ENCODE data around the gene AGAP2. TPM values are rescaled to one million over a fixed set of nuclear protein-coding genes. Genes with fewer than 3 reads are reported as not detected.

AGAP2 gene
- polyA plus RNA-seq, 1 experiment: 0.05 TPM

DNA sequence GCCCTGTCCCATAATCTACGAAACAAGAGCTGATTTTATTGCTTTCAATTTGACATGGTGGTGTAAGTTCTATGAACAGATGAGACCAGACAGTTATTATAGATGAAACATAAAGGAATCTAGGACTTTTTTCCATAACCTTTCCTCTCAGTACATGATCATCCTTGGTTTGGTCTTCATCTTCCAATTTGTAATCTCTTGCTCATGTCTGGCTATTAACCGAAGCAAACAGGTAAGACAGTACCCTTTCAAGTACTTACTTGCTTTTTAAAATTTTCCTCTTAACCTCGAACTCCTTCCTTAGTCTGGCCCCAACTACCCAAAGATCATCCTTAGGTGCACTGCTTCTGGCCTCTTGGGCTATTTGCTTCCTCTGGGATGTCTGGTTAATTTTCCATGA is 7.5 kb upstream of the AGAP2 start:
- DNase-seq (ENCODE audit: low read depth): no peak
- POLR2A ChIA-PET: no interaction called here
- CTCF ChIA-PET: interaction anchor here (2.2 kb wide), 1 partner anchor 20 kb away, joined by 14 read pairs; no protein-coding TSS in a partner anchor
- H3K27me3 ChIP-seq (ENCODE audit: control insufficient read depth, insufficient read depth, low read length): peaks cover 8% of the 10 kb centered on the region
- no peak overlapping the region for H3K4me3 ChIP-seq (ENCODE audit: low read depth, low read length)
- no peak for TF ChIP-seq CTCF (IDR thresholded peaks at IDR 0.05; ENCODE audit: insufficient read depth, low read depth, low read length)
- peaks cover 15% of the 10 kb centered on the region for H3K36me3 ChIP-seq (ENCODE audit: control insufficient read depth, insufficient read depth, low read length)

DNA sequence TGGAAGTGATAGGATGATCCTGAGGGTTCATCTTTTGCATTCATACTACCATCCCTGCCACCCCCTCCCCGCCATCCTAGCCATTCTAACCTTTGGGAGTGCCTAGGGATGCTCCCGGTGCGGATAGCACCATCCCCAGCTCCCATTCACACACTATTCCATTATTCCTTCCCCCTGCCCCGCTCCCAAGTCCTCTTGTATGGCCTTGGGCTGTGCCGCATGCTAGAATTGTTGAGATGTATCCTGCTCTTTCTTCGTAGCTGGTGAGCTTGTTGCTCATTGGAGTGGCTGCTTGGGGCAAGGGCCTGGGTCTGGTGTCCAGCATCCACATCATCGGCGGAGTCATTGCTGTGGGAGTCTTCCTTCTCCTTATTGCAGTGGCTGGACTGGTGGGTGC is 6.9 kb upstream of the AGAP2 start:
- no peak for DNase-seq (ENCODE audit: low read depth)
- peak overlapping the region; percentile 75 for H3K4me3 ChIP-seq (ENCODE audit: low read depth, low read length)
- ChIA-PET POLR2A (interaction anchor here (1.2 kb wide), 1 partner anchor 196 kb away, joined by 3 read pairs; the partner anchor contains the start of gene ATP23), CTCF (interaction anchor here (0.8 to 2.2 kb wide), 5 partner anchors 9 to 19 kb away, joined by 3 to 14 read pairs (median 4); no protein-coding TSS in a partner anchor)
- TF ChIP-seq CTCF (IDR thresholded peaks at IDR 0.05; ENCODE audit: insufficient read depth, low read depth, low read length): no peak
- H3K27me3 ChIP-seq (ENCODE audit: control insufficient read depth, insufficient read depth, low read length): peaks cover 14% of the 10 kb centered on the region
- H3K36me3 ChIP-seq (ENCODE audit: control insufficient read depth, insufficient read depth, low read length): peaks cover 15% of the 10 kb centered on the region

GRCh38 chr12:57744777-57745484 is 6.4 kb upstream of the AGAP2 start, which contains the start of gene TSPAN31:
TSS of gene TSPAN31 (plus strand) at chr12:57745039. CDS start at chr12:57745155, 116 bp downstream.
- POLR2A ChIA-PET: interaction anchor here (0.6 to 1.2 kb wide), 3 partner anchors 28 to 196 kb away, joined by 3 read pairs; partner anchors contain the start of genes ATP23 and EEF1AKMT3
- Histone ChIP-seq H3K27me3 (ENCODE audit: control insufficient read depth, insufficient read depth, low read length) (peaks cover 18% of the 10 kb centered on the region), H3K36me3 (ENCODE audit: control insufficient read depth, insufficient read depth, low read length) (peaks cover 15% of the 10 kb centered on the region), H3K4me3 (ENCODE audit: low read depth, low read length) (peak within 1 kb of the TSS; percentile 75)
- CTCF ChIA-PET: interaction anchor here (0.8 to 2.2 kb wide), 6 partner anchors 8 to 19 kb away, joined by 3 to 14 read pairs (median 4); no protein-coding TSS in a partner anchor
- peak; percentile 90 for DNase-seq (ENCODE audit: low read depth)
- TF ChIP-seq CTCF (IDR thresholded peaks at IDR 0.05; ENCODE audit: insufficient read depth, low read depth, low read length): no peak

GRCh38 chr12:57744194-57744776 is 5.7 kb upstream of the AGAP2 start:
- TF ChIP-seq CTCF (IDR thresholded peaks at IDR 0.05; ENCODE audit: insufficient read depth, low read depth, low read length): no peak
- CTCF ChIA-PET: interaction anchor here (0.9 to 2.2 kb wide), 3 partner anchors 11 to 18 kb away, joined by 3 to 14 read pairs (median 5); no protein-coding TSS in a partner anchor
- H3K27me3 ChIP-seq (ENCODE audit: control insufficient read depth, insufficient read depth, low read length): peaks cover 24% of the 10 kb centered on the region
- peak overlapping the region; percentile 75 for H3K4me3 ChIP-seq (ENCODE audit: low read depth, low read length)
- no peak for DNase-seq (ENCODE audit: low read depth)
- POLR2A ChIA-PET: interaction anchor here (0.6 to 1.2 kb wide), 3 partner anchors 28 to 197 kb away, joined by 3 read pairs; partner anchors contain the start of genes ATP23 and EEF1AKMT3
- H3K36me3 ChIP-seq (ENCODE audit: control insufficient read depth, insufficient read depth, low read length): peaks cover 15% of the 10 kb centered on the region

DNA sequence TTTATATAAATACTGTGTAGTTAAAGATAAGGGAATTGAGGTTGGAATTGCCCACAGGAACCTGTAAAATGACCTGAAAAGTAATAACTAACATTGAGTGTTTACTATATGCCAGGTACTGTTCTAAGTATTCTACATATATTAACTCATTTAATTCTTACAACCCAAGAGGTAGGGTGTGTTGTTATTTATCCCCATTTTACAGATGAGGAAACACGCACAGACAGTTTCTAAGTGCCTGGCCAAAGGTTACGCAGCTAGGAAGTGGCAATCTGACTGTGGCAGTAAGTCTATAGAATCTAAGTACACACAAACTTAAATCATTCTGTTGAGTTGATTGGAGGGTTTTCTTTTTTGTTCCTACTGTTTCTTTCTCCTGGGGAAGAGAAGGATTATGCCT is 5.2 kb upstream of the AGAP2 start:
- Histone ChIP-seq H3K36me3 (ENCODE audit: control insufficient read depth, insufficient read depth, low read length) (peaks cover 11% of the 10 kb centered on the region), H3K4me3 (ENCODE audit: low read depth, low read length) (no peak overlapping the region), H3K27me3 (ENCODE audit: control insufficient read depth, insufficient read depth, low read length) (peaks cover 28% of the 10 kb centered on the region)
- no peak for TF ChIP-seq CTCF (IDR thresholded peaks at IDR 0.05; ENCODE audit: insufficient read depth, low read depth, low read length)
- ChIA-PET CTCF (interaction anchor here (1.8 to 2.2 kb wide), 2 partner anchors 16 to 17 kb away, joined by 5 to 14 read pairs; no protein-coding TSS in a partner anchor), POLR2A (no interaction called here)
- DNase-seq (ENCODE audit: low read depth): no peak
